GM18907 (cell line): ENCODE results near the gene NTN1.

ENCODE experiments used
- ATAC-seq: cut with Tn5 transposase; IDR thresholded peaks from one replicate; pipeline ENCODE4 v1.9.1; 2021; ENCODE audit warnings: mild to moderate bottlenecking, moderate library complexity; ENCODE audit not compliant: unreplicated experiment

The NTN1 gene

GRCh38 chr17:9212376-9213302, 191.3 kb downstream of the NTN1 start:
- no peak for ATAC-seq

DNA sequence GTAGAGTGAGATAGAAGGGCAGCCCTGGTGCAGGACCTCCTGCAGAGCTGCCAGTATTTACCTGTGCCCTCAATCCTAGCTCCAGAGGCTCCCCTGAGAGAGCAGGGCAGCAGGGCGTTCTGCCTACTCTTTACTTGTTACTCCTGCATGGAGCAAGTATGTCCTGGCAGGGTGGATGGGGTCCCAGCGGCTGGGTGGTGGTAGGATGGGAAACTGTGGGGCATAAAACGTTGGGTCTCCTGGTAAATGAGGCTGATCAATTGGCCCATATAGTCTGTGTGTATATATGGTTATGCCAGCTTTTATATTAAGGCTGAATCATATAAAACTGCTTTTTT, 192.0 kb downstream of the NTN1 start:
- ATAC-seq, result no peak

DNA sequence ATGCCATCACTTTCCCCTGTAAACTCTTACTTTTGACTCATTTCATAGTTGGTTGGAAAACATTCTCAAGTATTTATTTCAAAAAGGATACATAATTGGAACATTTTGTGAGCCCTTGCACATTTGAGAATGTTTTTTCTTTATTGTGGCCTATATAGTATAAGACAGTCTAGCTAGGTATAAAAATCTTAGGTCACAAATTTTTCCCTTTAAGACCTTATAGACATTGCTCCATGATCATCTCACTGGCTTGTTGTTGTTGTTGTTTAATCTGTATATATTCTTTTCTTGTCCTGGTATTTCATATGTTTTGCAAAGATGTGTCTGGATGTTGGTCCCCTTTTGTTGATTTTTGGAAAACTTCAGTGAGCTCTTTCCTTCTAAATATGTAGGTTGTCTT, 194.2 kb downstream of the NTN1 start:
- no peak for ATAC-seq

- no peak for ATAC-seq
These were observed 196.1 kb downstream of the NTN1 start for GRCh38 chr17:9217151-9218056.

GRCh38 chr17:9218064-9218635, 196.8 kb downstream of the NTN1 start:
- ATAC-seq, result no peak

DNA sequence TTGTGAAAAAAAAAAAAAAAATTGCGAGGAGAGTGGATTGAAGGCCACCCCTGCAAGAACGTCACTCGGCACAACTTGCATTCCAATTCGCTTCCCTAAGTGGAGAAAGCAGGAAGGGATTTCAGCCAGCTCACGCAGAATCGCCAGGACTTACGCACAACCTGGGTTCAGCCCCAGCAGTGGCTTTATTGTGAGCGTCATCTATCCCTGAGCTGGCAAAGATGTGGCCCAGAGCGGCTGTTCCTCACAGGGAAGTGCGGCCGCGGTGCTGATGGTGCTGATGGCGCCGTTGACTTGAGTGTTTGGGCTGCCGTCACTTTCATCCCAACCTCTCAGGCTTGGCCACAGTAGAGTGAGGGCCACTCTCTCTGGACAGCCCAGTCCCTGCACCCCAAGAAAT, 197.6 kb downstream of the NTN1 start:
- no peak for ATAC-seq

- no peak for ATAC-seq
These were observed 198.5 kb downstream of the NTN1 start for GRCh38 chr17:9219631-9220397.

DNA sequence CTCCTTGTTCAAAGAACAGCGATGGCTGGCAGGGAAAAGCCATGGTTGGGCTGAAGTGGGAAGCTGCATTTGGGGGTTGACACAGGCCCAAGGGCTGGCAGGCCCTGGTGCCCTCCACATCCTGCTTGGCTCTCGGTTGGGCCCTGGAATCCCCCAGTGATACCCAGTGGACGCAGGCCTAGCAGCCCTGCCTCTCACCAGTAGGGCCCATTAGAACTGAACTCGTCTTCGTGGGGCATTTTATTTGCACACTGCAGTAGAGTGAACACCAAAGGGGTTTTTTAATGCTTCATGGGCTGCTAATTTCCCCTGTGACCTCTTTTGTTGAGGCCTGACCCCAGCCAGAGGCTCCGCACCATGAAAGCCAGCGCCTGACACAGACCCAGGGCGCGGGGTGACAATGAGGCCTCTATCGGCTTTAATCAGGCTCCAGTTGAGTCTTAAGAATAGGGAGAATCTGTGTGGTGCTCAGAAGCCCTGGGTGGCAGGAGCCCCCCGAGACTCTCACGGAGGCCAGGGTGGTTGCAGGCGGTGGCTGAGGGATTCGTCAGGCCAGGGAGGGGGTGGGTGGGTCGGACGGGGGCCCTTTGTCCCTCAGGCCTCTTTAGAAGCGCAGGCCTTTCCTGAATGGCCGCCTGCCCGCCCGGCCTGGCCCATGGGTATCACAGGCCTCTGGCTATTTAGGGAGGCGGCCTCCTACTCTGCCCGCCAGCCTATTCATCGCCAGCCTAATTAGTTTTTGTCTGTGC, 199.3 kb downstream of the NTN1 start:
- ATAC-seq, result no peak

DNA sequence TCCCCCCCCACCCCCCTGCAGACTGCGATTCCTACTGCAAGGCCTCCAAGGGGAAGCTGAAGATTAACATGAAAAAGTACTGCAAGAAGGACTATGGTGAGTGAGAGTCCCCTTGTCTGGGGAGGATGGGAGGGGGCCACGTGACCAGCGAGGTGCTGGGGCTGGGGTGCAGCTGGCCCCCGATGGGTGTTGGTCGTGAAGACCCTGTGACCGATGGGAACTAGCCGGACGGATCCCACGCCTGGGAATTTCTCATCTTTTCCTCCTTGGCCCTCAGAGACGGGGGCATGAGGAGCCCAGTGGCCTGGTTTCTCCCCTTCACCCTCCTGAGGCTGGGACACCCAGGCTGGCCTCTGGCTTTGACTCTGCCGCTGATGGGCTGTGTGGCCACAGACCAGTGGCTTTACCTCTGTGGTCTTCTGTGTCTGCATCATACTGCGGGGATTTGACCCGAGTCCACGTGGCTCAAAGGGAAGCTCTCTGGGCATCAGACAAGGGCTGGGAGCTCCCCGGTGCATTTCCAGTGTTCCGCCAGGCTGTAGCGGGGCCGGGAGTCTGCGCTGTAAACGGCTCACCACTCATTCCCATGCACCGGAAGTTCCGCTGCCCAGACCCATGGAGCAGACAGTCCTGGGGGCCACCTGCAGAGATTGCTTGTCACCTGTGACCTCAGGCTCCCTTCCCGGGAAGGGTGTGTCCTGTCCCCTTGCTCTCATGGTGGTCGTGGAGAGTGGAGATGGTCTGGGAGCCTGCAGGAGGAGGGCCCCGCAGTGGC, 200.0 kb downstream of the NTN1 start:
- no peak for ATAC-seq

GRCh38 chr17:9221922-9222180, 200.5 kb downstream of the NTN1 start:
- ATAC-seq, result no peak

GRCh38 chr17:9223531-9223930, 202.2 kb downstream of the NTN1 start:
- ATAC-seq, result no peak

GRCh38 chr17:9224485-9224884, 203.2 kb downstream of the NTN1 start:
- ATAC-seq, result no peak

GRCh38 chr17:9225305-9226101, 204.2 kb downstream of the NTN1 start:
- no peak for ATAC-seq

- no peak for ATAC-seq
These were observed 205.0 kb downstream of the NTN1 start for GRCh38 chr17:9226130-9226793.

DNA sequence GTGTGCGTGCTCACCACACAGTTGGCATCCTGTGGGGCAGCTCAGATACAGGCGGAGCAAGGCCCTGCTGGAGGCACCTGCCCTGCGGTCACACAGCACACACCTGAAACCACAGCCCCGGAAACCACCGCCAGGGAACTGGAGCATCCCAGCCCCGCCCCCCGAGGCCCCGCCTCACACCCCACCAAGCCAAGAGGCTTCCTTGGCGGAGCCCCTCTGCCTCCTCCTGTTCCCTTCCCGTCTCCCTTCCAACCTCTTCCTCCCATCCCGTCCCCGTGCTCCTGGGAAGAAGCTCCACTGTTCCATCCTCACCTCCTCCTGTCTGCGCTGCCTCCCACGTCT, 205.5 kb downstream of the NTN1 start:
- no peak for ATAC-seq

GRCh38 chr17:9227819-9228407, 206.6 kb downstream of the NTN1 start:
- ATAC-seq, result no peak

DNA sequence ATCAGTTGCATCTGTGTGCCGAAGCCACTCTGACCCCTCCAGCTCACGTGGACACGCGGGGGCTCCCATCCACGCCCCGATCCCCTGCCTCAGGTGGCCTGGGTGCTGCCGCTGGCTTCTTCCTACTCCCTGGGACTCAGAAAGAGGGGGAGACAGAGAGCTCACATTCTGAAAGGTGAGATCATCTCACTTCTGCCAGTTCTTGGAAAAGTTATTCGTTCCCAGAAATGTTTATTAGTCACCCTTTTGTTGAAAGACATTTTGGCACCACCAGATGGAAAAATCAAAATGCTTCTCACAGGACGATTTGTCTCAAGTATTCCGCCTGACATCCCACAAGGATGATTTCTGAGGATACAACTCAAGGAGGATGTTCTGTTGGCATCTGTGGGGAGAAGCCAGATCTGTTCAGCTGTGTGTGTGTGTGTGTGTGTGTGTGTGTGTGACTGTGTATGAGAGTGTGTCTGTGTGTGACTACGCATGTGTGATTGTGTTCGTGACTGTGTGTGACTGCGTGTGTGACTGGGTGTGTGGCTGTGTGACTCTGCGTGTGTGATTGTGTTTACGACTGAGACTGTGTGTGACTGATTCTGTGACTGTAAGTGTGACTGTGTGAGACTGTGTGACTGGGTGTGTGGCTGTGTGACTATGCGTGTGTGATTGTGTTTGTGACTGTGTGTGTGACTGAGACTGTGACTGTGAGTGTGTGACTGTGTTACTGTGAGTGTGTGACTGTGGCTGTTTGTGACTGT, 207.3 kb downstream of the NTN1 start:
- ATAC-seq, result no peak
